B cell (primary cell): ENCODE measurements around the gene ROBO2.

Experiments used
- CTCF ChIP-seq: fragments of 200-600 bp; IDR thresholded peaks from one replicate; pipeline ENCODE4 v1.8.0; 2022; ENCODE audit warnings: antibody characterized with exemption, mild to moderate bottlenecking
- EZH2 ChIP-seq: IDR thresholded peaks from 2 replicates; pipeline ENCODE4 v1.6.1; 2012; ENCODE audit warnings: borderline replicate concordance, low read depth, mild to moderate bottlenecking, moderate library complexity, low read length; ENCODE audit not compliant: insufficient read depth, poor library complexity, severe bottlenecking

- no peak for TF ChIP-seq CTCF
- TF ChIP-seq EZH2, result no peak
These were observed 549.0 kb downstream of the ROBO2 start for GRCh38 chr3:77588863-77589262.
